Esophagus (tissue), 2 donors: ENCODE results near the gene NOS3. TPM values are rescaled to one million over a fixed set of nuclear protein-coding genes. Genes with fewer than 3 reads are reported as not detected.
"Not testable (repeated sequence)": the region's sequence is repeated elsewhere in the genome, so short reads cannot be mapped to it uniquely, and the experiment has no call there.

Experiments
- H3K27ac ChIP-seq, 2 donors: one replicate each; pipeline ENCODE4 v1.5.1; 2013; ENCODE audit warnings: low read depth in 2 of 2, mild to moderate bottlenecking in 2 of 2, inconsistent platforms in 1 of 2, low read length in 1 of 2, moderate library complexity in 1 of 2
- H3K27me3 ChIP-seq, 2 donors: one replicate each; pipeline ENCODE4 v1.6.1; 2013; ENCODE audit warnings: low read length in 2 of 2, control low read depth in 1 of 2, mild to moderate bottlenecking in 1 of 2; ENCODE audit not compliant: insufficient read depth in 2 of 2, control insufficient read depth in 1 of 2
- H3K36me3 ChIP-seq, 2 donors: one replicate each; pipeline ENCODE4 v1.6.1; 2013; ENCODE audit warnings: low read length in 1 of 2; ENCODE audit not compliant: control insufficient read depth in 2 of 2, insufficient read depth in 2 of 2
- H3K4me1 ChIP-seq, 2 donors: one replicate each; pipeline ENCODE4 v1.6.1; 2013; ENCODE audit warnings: low read length in 1 of 2; ENCODE audit not compliant: control insufficient read depth in 2 of 2, insufficient read depth in 2 of 2
- H3K4me3 ChIP-seq, 2 donors: one replicate each; pipeline ENCODE4 v1.5.1; 2013; ENCODE audit warnings: low read length in 2 of 2, mild to moderate bottlenecking in 2 of 2, low read depth in 1 of 2, moderate library complexity in 1 of 2
- H3K9me3 ChIP-seq, 2 donors: one replicate each; pipeline ENCODE4 v1.6.1; 2013; ENCODE audit warnings: mild to moderate bottlenecking in 2 of 2, low read depth in 1 of 2, low read length in 1 of 2, moderate library complexity in 1 of 2; ENCODE audit not compliant: control insufficient read depth in 2 of 2, insufficient read depth in 1 of 2
- whole genome bisulfite sequencing, 2 donors: extraction: QIAGEN DNeasy Blood & Tissue Kit; methylation state at CpG; one replicate each; pipeline ENCODE4 v1.1.7; 2013; 5-methylcytosine and 5-hydroxymethylcytosine counted together
- polyA plus RNA-seq, 2 donors: library from polyadenylated mRNA; stranded (reverse); fragments of 200-250 nt; gene quantifications; one replicate each; pipeline ENCODE4 v1.2.3, GENCODE V29; 2013
- donor health status: healthy with polysubstance abuse.
- donor health status: Bipolar disorder and iron deficiency.

NOS3 gene
- polyA plus RNA-seq, 2 donors, result 4.5 to 4.9 TPM

- Histone ChIP-seq H3K27me3 (peaks cover 0 to 7% of the 10 kb centered on the region in 2 donors), H3K36me3 (no peaks in the 10 kb centered on the region), H3K27ac (peak overlapping the region in 1 of 2 donors; percentile 15), H3K9me3 (peaks cover 0 to 5% of the 10 kb centered on the region in 2 donors), H3K4me1 (peaks cover 0 to 17% of the 10 kb centered on the region in 2 donors), H3K4me3 (peak overlapping the region; percentile 19 to 37)
- 23 to 38% methylated on average over 11 to 20 of the region's 20 CpGs for whole genome bisulfite sequencing, 2 donors
Observed at GRCh38 chr7:151019130-151019447, 28.3 kb downstream of the NOS3 start.

GRCh38 chr7:151020231-151020630 is 29.4 kb downstream of the NOS3 start:
- H3K27ac ChIP-seq, result no peak overlapping the region
- H3K36me3 ChIP-seq, result no peaks in the 10 kb centered on the region
- H3K9me3 ChIP-seq, result peaks cover 0 to 5% of the 10 kb centered on the region in 2 donors
- peaks cover 0 to 7% of the 10 kb centered on the region in 2 donors for H3K27me3 ChIP-seq
- WGBS, 2 donors, result 59 to 60% methylated on average over 7 of the region's 7 CpGs
- peaks cover 0 to 15% of the 10 kb centered on the region in 2 donors for H3K4me1 ChIP-seq
- H3K4me3 ChIP-seq, result peak overlapping the region in 1 of 2 donors; percentile 17

GRCh38 chr7:151023232-151023631 is 32.4 kb downstream of the NOS3 start:
- Histone ChIP-seq H3K4me1 (peaks cover 0 to 11% of the 10 kb centered on the region in 2 donors), H3K36me3 (no peaks in the 10 kb centered on the region), H3K4me3 (peak overlapping the region; percentile 20 to 54), H3K27me3 (peaks cover 0 to 7% of the 10 kb centered on the region in 2 donors), H3K27ac (no peak overlapping the region), H3K9me3 (peaks cover 0 to 5% of the 10 kb centered on the region in 2 donors)
- 77 to 85% methylated on average over 10 of the region's 10 CpGs for WGBS, 2 donors

GRCh38 chr7:151024435-151025056 is 33.7 kb downstream of the NOS3 start, which contains the start of gene ATG9B:
Gene ATG9B (minus strand): TSS chr7:151024494. CDS start chr7:151024423, 71 bp downstream.
- Histone ChIP-seq H3K27me3 (peaks cover 0 to 4% of the 10 kb centered on the region in 2 donors), H3K27ac (peak within 1 kb of the TSS; percentile 35 to 63), H3K4me1 (peaks cover 0 to 2% of the 10 kb centered on the region in 2 donors), H3K9me3 (no peaks in the 10 kb centered on the region), H3K36me3 (no peaks in the 10 kb centered on the region), H3K4me3 (peak within 1 kb of the TSS; percentile 39 to 54)
- 70 to 76% methylated on average over 4 of the region's 4 CpGs for WGBS, 2 donors

GRCh38 chr7:151025924-151026671 is 35.3 kb downstream of the NOS3 start:
- WGBS, 2 donors, result 84 to 85% methylated on average over 4 of the region's 4 CpGs
- Histone ChIP-seq H3K27ac (peak overlapping the region; percentile 6 to 86), H3K27me3 (no peaks in the 10 kb centered on the region)

GRCh38 chr7:151026771-151027727 is 36.2 kb downstream of the NOS3 start:
- H3K36me3 ChIP-seq, H3K9me3 ChIP-seq, H3K27me3 ChIP-seq, H3K4me1 ChIP-seq: not testable (repeated sequence)
- Histone ChIP-seq H3K4me3 (peak overlapping the region in 1 of 2 donors; percentile 85), H3K27ac (peak overlapping the region; percentile 88 to 97)
- WGBS, 2 donors, result 40 to 48% methylated on average over 19 of the region's 19 CpGs

More at GRCh38 chr7:151025924-151026671, 35.3 kb downstream of the NOS3 start:
- Histone ChIP-seq H3K36me3 (no peaks in the 10 kb centered on the region), H3K9me3 (no peaks in the 10 kb centered on the region), H3K4me3 (no peak overlapping the region), H3K4me1 (peaks cover 0 to 2% of the 10 kb centered on the region in 2 donors)

- 8% methylated on average over 16 of the region's 16 CpGs for whole genome bisulfite sequencing, 2 donors
- H3K4me3 ChIP-seq, result peak overlapping the region; percentile 30 to 85
Observed at GRCh38 chr7:151027728-151028130, 36.9 kb downstream of the NOS3 start.

GRCh38 chr7:151028131-151028947 is 37.5 kb downstream of the NOS3 start, which contains the start of gene ABCB8:
Gene ABCB8 (plus strand): TSS chr7:151028450. CDS start chr7:151028516, 66 bp downstream.
- peaks cover 0 to 2% of the 10 kb centered on the region in 2 donors for H3K4me1 ChIP-seq
- no peaks in the 10 kb centered on the region for H3K27me3 ChIP-seq
- peaks cover 2 to 3% of the 10 kb centered on the region in 2 donors for H3K36me3 ChIP-seq
- H3K27ac ChIP-seq, result peak within 1 kb of the TSS; percentile 90 to 97
- 0 to 1% methylated on average over 52 to 53 of the region's 53 CpGs for WGBS, 2 donors
- peak within 1 kb of the TSS; percentile 81 to 85 for H3K4me3 ChIP-seq
- no peaks in the 10 kb centered on the region for H3K9me3 ChIP-seq

More at GRCh38 chr7:151027728-151028130, 36.9 kb downstream of the NOS3 start:
- not testable (repeated sequence) for H3K9me3 ChIP-seq, H3K4me1 ChIP-seq, H3K27me3 ChIP-seq, H3K36me3 ChIP-seq
- peak overlapping the region; percentile 88 to 97 for H3K27ac ChIP-seq
